PC-9 (cell line): ENCODE measurements around the gene LYZL6. TPM values are rescaled to one million over a fixed set of nuclear protein-coding genes. Genes with fewer than 3 reads are reported as not detected.

Experiments used
- BruUV-seq: library from RNA; stranded (reverse); fragments of 400-500 nt; replicated peaks from 2 replicates; lab custom pipeline; 2021; lab: Mats Ljungman, UMichigan
- CTCF ChIA-PET: fragments of 300-600 bp; sonication (Branson Sonifier 250); formaldehyde crosslinking; loops from one replicate; lab custom pipeline; 2022; ENCODE audit warnings: antibody characterized with exemption; lab: Charles Lee
- POLR2A ChIA-PET: fragments of 300-600 bp; sonication (Branson Sonifier 250); formaldehyde crosslinking; loops from one replicate; lab custom pipeline; 2022; ENCODE audit warnings: antibody characterized with exemption; ENCODE audit not compliant: unreplicated experiment; lab: Charles Lee
- DNase-seq, 2 experiments: peaks; one replicate each; pipeline versions ENCODE4 v3.0.0 to v3.0.0-alpha.2; 2015 to 2022; ENCODE audit warnings: mixed read lengths in 1 of 2
- H2AFZ ChIP-seq: fragments of 200-600 bp; sonication (generic); 2 replicates; pipeline ENCODE4 v1.8.1; 2017; ENCODE audit warnings: antibody characterized with exemption
- H3F3A ChIP-seq: fragments of 200-600 bp; sonication (generic); 2 replicates; pipeline ENCODE4 v1.8.1; 2017; ENCODE audit warnings: antibody characterized with exemption, mild to moderate bottlenecking, low read depth; ENCODE audit not compliant: insufficient read depth
- H3K27ac ChIP-seq: fragments of 200-600 bp; sonication (generic); 2 replicates; pipeline ENCODE4 v1.6.1; 2016; ENCODE audit warnings: mixed run types
- H3K27me3 ChIP-seq: fragments of 200-600 bp; sonication (generic); 2 replicates; pipeline ENCODE4 v1.6.1; 2016; ENCODE audit warnings: low read depth, mixed run types; ENCODE audit not compliant: insufficient read depth
- H3K36me3 ChIP-seq: fragments of 200-600 bp; sonication (generic); 2 replicates; pipeline ENCODE4 v1.6.1; 2016; ENCODE audit warnings: low read depth, mixed run types
- H3K4me1 ChIP-seq: fragments of 200-600 bp; sonication (generic); replicated peaks from 2 replicates; pipeline ENCODE4 v1.6.1; 2016; ENCODE audit warnings: mixed run types; ENCODE audit not compliant: insufficient read depth
- H3K4me2 ChIP-seq: fragments of 200-600 bp; sonication (generic); 2 replicates; pipeline ENCODE4 v1.6.1; 2017; ENCODE audit warnings: mixed run types
- H3K4me3 ChIP-seq: fragments of 200-600 bp; sonication (generic); 2 replicates; pipeline ENCODE4 v1.6.1; 2016; ENCODE audit warnings: mixed run types
- H3K79me2 ChIP-seq: fragments of 200-600 bp; sonication (generic); 2 replicates; pipeline ENCODE4 v1.6.1; 2017; ENCODE audit warnings: low read depth, mixed run types
- H3K9me2 ChIP-seq: fragments of 200-600 bp; sonication (generic); 2 replicates; pipeline ENCODE4 v1.8.1; 2017; ENCODE audit warnings: mild to moderate bottlenecking; ENCODE audit not compliant: insufficient read depth
- H3K9me3 ChIP-seq: fragments of 200-600 bp; sonication (generic); 2 replicates; pipeline ENCODE4 v1.8.1; 2016; ENCODE audit warnings: low read depth; ENCODE audit not compliant: insufficient read depth
- H4K20me1 ChIP-seq: fragments of 200-600 bp; sonication (generic); 2 replicates; pipeline ENCODE4 v1.8.1; 2017; ENCODE audit not compliant: insufficient read depth
- CTCF ChIP-seq: fragments of 200-600 bp; sonication (generic); conservative IDR thresholded peaks from 2 replicates; pipeline ENCODE4 v1.6.1; 2017; ENCODE audit warnings: mixed run types, antibody characterized with exemption, mild to moderate bottlenecking, moderate library complexity
- EZH2 ChIP-seq: fragments of 200-600 bp; sonication (generic); IDR thresholded peaks from 2 replicates; pipeline ENCODE4 v1.8.0; 2017; ENCODE audit warnings: antibody characterized with exemption, low read depth
- intact Hi-C: fragments of 100-400 bp; cut with micrococcal nuclease; formaldehyde crosslinking; loops from one replicate; pipeline ENCODE4 v1.10.0; 2022; ENCODE audit not compliant: unreplicated experiment
- total RNA-seq: library from RNA; stranded (reverse); gene quantifications from 2 replicates; pipeline ENCODE4 v1.2.3, GENCODE V29; 2021

LYZL6 gene
- total RNA-seq, 1 experiment from 2014 or later = not detected

GRCh38 chr17:35953720-35954119, 10.2 kb upstream of the LYZL6 start:
- POLR2A ChIA-PET = no interaction called here

GRCh38 chr17:35949401-35949800, 5.9 kb upstream of the LYZL6 start:
- Histone ChIP-seq H3K36me3 (no peaks in the 10 kb centered on the region), H3K27ac (no peak overlapping the region), H2AFZ (no peak overlapping the region), H3K4me2 (no peak overlapping the region), H3K79me2 (no peaks in the 10 kb centered on the region), H4K20me1 (no peaks in the 10 kb centered on the region), H3F3A (no peaks in the 10 kb centered on the region), H3K4me3 (no peak overlapping the region), H3K9me3 (no peaks in the 10 kb centered on the region), H3K4me1 (no peaks in the 10 kb centered on the region), H3K9me2 (no peaks in the 10 kb centered on the region), H3K27me3 (peaks cover 47% of the 10 kb centered on the region)
- intact Hi-C loops = loop anchor here (10.0 kb wide), 1 partner anchor 95 kb away; no protein-coding TSS in a partner anchor
- ChIA-PET POLR2A (no interaction called here), CTCF (interaction anchor here (0.7 kb wide), 1 partner anchor 198 kb away, joined by 4 read pairs; no protein-coding TSS in a partner anchor)
- no peak for TF ChIP-seq EZH2
- no peak for TF ChIP-seq CTCF
- no TSS peak for BruUV-seq
- no peak for DNase-seq

More at GRCh38 chr17:35953720-35954119, 10.2 kb upstream of the LYZL6 start:
- no peak overlapping the region for H3K27ac ChIP-seq
- H4K20me1 ChIP-seq = no peaks in the 10 kb centered on the region
- H3K27me3 ChIP-seq = peaks cover 78% of the 10 kb centered on the region
- no peaks in the 10 kb centered on the region for H3K36me3 ChIP-seq
- H3K4me2 ChIP-seq = no peak overlapping the region
- BruUV-seq = no TSS peak
- no peak overlapping the region for H2AFZ ChIP-seq
- no peaks in the 10 kb centered on the region for H3K9me3 ChIP-seq
- H3K9me2 ChIP-seq = no peaks in the 10 kb centered on the region
- no peak for DNase-seq
- intact Hi-C loops = no loop called here
- no peaks in the 10 kb centered on the region for H3K79me2 ChIP-seq
- no peak overlapping the region for H3K4me3 ChIP-seq
- H3K4me1 ChIP-seq = no peaks in the 10 kb centered on the region
- CTCF ChIA-PET = no interaction called here
- no peaks in the 10 kb centered on the region for H3F3A ChIP-seq
- TF ChIP-seq CTCF = no peak
- TF ChIP-seq EZH2 = no peak

- H4K20me1 ChIP-seq = no peaks in the 10 kb centered on the region
- H3K4me3 ChIP-seq = no peak overlapping the region
- no peaks in the 10 kb centered on the region for H3K79me2 ChIP-seq
- no peaks in the 10 kb centered on the region for H3K9me2 ChIP-seq
- no TSS peak for BruUV-seq
- TF ChIP-seq CTCF (no peak), EZH2 (no peak)
- intact Hi-C loops = loop anchor here (10.0 kb wide), 1 partner anchor 93 kb away; no protein-coding TSS in a partner anchor
- H3K4me2 ChIP-seq = no peak overlapping the region
- no peaks in the 10 kb centered on the region for H3K4me1 ChIP-seq
- no peak overlapping the region for H3K27ac ChIP-seq
- H2AFZ ChIP-seq = no peak overlapping the region
- H3K9me3 ChIP-seq = no peaks in the 10 kb centered on the region
- POLR2A ChIA-PET = interaction anchor here (0.7 kb wide), 1 partner anchor 245 kb away, joined by 3 read pairs; no protein-coding TSS in a partner anchor
- H3F3A ChIP-seq = no peaks in the 10 kb centered on the region
- DNase-seq = no peak
- peaks cover 34% of the 10 kb centered on the region for H3K27me3 ChIP-seq
- CTCF ChIA-PET = interaction anchor here (1.0 kb wide), 1 partner anchor 22 kb away, joined by 4 read pairs; no protein-coding TSS in a partner anchor
- H3K36me3 ChIP-seq = no peaks in the 10 kb centered on the region
Observed at GRCh38 chr17:35948092-35948491, 4.6 kb upstream of the LYZL6 start.
